ENCODE data around the gene HTR2C.

The HTR2C gene

GRCh38 chrX:114798907-114799306 is 215.0 kb downstream of the HTR2C start:
- no peak for DNase-seq (ENCODE audit: extremely low read depth, insufficient read length)

DNA sequence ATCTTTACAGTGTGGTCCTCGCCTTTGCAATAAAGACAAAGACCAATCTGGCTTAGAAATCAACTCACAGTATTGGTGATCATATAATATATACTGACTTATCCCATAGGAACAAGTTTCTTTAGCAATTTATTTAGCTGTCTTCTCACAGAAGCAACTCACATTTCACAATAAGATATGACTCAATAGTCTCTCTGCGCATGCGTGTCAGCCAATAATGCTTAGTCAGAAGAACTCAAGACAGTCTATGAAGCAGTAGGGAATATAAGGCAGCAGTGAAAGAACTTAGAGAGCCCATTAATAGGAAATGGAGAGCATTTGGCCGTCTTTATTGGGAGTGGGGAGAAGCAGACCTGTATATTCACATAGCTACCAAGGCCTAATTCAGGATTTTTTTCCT is 216.8 kb downstream of the HTR2C start:
- TF ChIP-seq CTCF (IDR thresholded peaks at IDR 0.05; ENCODE audit: insufficient read depth, low read length, poor library complexity, severe bottlenecking), result no peak

More at GRCh38 chrX:114798907-114799306, 215.0 kb downstream of the HTR2C start:
- Histone ChIP-seq H3K27me3 (replicated peaks; ENCODE audit: control insufficient read depth, insufficient read depth, low read length) (no peaks in the 10 kb centered on the region), H3K4me3 (replicated peaks; ENCODE audit: low read depth, low read length) (no peak overlapping the region), H3K36me3 (ENCODE audit: control insufficient read depth, insufficient read depth, low read length) (no peaks in the 10 kb centered on the region)
- no peak for TF ChIP-seq CTCF (IDR thresholded peaks at IDR 0.05; ENCODE audit: insufficient read depth, low read length, poor library complexity, severe bottlenecking)

DNA sequence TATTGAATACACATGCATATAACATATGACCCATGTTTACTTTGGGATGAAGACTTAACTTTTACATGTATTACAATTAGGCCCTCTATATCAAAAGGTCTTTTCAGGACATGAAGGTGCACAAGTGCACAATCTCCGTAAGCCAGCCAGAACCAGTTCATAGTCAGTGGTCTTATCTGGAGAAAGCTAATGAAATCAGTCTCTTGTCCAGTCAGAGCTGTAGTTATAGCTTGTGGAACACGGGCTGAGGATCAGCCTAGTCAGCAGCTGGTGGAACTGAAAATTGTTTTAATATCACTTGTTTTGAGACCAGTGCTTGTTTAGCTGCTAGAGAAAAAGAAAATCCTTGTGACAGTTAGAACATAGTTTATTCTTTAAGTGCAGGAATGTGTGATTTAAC is 235.6 kb downstream of the HTR2C start:
- no peaks in the 10 kb centered on the region for H3K36me3 ChIP-seq (ENCODE audit: control insufficient read depth, insufficient read depth, low read length)
- no peak for DNase-seq (ENCODE audit: extremely low read depth, insufficient read length)
- H3K27me3 ChIP-seq (replicated peaks; ENCODE audit: control insufficient read depth, insufficient read depth, low read length), result no peaks in the 10 kb centered on the region
- TF ChIP-seq CTCF (IDR thresholded peaks at IDR 0.05; ENCODE audit: insufficient read depth, low read length, poor library complexity, severe bottlenecking), result no peak
- no peak overlapping the region for H3K4me3 ChIP-seq (replicated peaks; ENCODE audit: low read depth, low read length)

More for the DNA sequence above, 216.8 kb downstream of the HTR2C start:
- Histone ChIP-seq H3K4me3 (replicated peaks; ENCODE audit: low read depth, low read length) (no peak overlapping the region), H3K27me3 (replicated peaks; ENCODE audit: control insufficient read depth, insufficient read depth, low read length) (no peaks in the 10 kb centered on the region), H3K36me3 (ENCODE audit: control insufficient read depth, insufficient read depth, low read length) (no peaks in the 10 kb centered on the region)
- no peak for DNase-seq (ENCODE audit: extremely low read depth, insufficient read length)

- no peak for DNase-seq (ENCODE audit: extremely low read depth, insufficient read length)
Observed at GRCh38 chrX:114841051-114841450, 257.2 kb downstream of the HTR2C start.

DNA sequence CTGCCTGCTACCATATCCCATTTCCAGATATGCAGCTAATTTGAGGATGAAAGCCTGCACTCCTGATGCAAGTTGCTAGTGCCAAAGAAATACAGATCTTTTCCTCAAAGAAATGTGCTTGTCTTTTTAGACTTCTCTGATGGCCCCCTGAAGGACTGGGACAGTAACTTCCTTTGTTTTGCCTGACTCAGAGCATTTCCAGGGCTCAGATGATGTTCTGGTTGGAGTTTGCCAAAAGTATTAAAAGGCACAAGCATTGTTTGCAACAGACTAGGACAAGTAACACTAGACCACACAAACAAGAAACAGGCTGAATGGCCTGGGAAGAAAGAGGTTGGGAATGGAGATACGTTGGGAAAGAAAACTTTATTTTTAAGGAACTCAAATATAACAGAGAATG is 258.3 kb downstream of the HTR2C start:
- TF ChIP-seq CTCF (IDR thresholded peaks at IDR 0.05; ENCODE audit: insufficient read depth, low read length, poor library complexity, severe bottlenecking), result no peak
- no peak overlapping the region for H3K4me3 ChIP-seq (replicated peaks; ENCODE audit: low read depth, low read length)
- no peaks in the 10 kb centered on the region for H3K27me3 ChIP-seq (replicated peaks; ENCODE audit: control insufficient read depth, insufficient read depth, low read length)
- DNase-seq (ENCODE audit: extremely low read depth, insufficient read length), result no peak
- no peaks in the 10 kb centered on the region for H3K36me3 ChIP-seq (ENCODE audit: control insufficient read depth, insufficient read depth, low read length)

More at GRCh38 chrX:114841051-114841450, 257.2 kb downstream of the HTR2C start:
- no peaks in the 10 kb centered on the region for H3K36me3 ChIP-seq (ENCODE audit: control insufficient read depth, insufficient read depth, low read length)
- no peak overlapping the region for H3K4me3 ChIP-seq (replicated peaks; ENCODE audit: low read depth, low read length)
- H3K27me3 ChIP-seq (replicated peaks; ENCODE audit: control insufficient read depth, insufficient read depth, low read length), result no peaks in the 10 kb centered on the region
- no peak for TF ChIP-seq CTCF (IDR thresholded peaks at IDR 0.05; ENCODE audit: insufficient read depth, low read length, poor library complexity, severe bottlenecking)

DNA sequence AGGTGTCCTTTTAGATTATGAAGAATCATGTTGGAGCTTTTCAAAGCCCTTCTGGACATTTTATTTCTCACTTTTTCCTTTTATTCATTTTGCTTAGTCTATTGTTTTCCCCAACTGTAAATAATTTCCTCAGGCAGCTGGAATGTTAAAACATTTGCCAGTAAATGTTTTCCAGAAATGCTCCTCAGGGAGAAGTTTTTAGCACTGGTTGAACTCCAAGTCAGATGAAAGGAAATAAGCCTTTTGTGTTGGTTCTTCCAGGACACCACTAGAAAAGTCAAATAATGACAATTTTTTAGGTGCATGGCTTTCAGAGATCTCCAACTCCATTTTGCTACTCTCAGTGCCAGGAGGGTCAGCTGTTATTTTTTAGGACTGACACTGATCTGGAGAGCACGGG is 305.6 kb downstream of the HTR2C start:
- DNase-seq (ENCODE audit: extremely low read depth, insufficient read length), result no peak
- H3K4me3 ChIP-seq (replicated peaks; ENCODE audit: low read depth, low read length), result no peak overlapping the region
- no peak for TF ChIP-seq CTCF (IDR thresholded peaks at IDR 0.05; ENCODE audit: insufficient read depth, low read length, poor library complexity, severe bottlenecking)
- H3K36me3 ChIP-seq (ENCODE audit: control insufficient read depth, insufficient read depth, low read length), result no peaks in the 10 kb centered on the region
- H3K27me3 ChIP-seq (replicated peaks; ENCODE audit: control insufficient read depth, insufficient read depth, low read length), result no peaks in the 10 kb centered on the region
